ENCODE results near the gene DENND4B.

DNA sequence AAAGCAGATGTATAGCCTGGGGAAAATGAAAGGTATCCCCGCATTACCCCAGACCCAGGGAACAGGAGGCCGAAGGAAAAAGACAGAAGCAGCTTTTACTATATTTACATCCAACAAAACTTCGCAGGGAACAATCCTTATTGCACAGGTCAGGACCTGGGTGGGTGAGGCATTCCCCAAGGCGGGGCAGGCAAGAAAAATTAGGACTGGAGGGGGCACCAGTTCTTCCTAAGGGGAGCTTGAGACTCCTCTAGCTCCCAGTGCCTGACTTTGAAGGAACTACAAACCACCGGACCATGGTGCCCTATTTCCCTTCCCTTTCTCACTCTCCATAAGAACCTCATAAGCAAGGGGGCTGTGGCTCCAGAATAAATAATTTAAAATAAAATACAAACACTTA is 17.1 kb downstream of the DENND4B start:
- TF ChIP-seq, protein P1, sequence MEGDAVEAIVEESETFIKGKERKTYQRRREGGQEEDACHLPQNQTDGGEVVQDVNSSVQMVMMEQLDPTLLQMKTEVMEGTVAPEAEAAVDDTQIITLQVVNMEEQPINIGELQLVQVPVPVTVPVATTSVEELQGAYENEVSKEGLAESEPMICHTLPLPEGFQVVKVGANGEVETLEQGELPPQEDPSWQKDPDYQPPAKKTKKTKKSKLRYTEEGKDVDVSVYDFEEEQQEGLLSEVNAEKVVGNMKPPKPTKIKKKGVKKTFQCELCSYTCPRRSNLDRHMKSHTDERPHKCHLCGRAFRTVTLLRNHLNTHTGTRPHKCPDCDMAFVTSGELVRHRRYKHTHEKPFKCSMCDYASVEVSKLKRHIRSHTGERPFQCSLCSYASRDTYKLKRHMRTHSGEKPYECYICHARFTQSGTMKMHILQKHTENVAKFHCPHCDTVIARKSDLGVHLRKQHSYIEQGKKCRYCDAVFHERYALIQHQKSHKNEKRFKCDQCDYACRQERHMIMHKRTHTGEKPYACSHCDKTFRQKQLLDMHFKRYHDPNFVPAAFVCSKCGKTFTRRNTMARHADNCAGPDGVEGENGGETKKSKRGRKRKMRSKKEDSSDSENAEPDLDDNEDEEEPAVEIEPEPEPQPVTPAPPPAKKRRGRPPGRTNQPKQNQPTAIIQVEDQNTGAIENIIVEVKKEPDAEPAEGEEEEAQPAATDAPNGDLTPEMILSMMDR (IDR thresholded peaks at IDR 0.05) = no peak
- TF ChIP-seq POLR2A (IDR thresholded peaks at IDR 0.05) = no peak
